AG10803 (cell line): Measurements from ENCODE around the gene AGAP1.

Source experiments
- DNase-seq: peaks from one replicate; pipeline ENCODE4 v3.0.0; 2010; ENCODE audit warnings: low read depth
- H3K4me3 ChIP-seq: 2 replicates; pipeline ENCODE4 v1.5.1; 2011; ENCODE audit warnings: mild to moderate bottlenecking, low read length, control low read depth
- TF ChIP-seq, protein P1 (sequence below): conservative IDR thresholded peaks from 2 replicates; pipeline ENCODE4 v1.5.1; 2011; ENCODE audit warnings: mild to moderate bottlenecking, low read length, control low read depth, inconsistent platforms

Gene AGAP1

GRCh38 chr2:235766278-235766677 is 272.4 kb downstream of the AGAP1 start:
- peak; percentile 78 for DNase-seq
- TF ChIP-seq, protein P1, sequence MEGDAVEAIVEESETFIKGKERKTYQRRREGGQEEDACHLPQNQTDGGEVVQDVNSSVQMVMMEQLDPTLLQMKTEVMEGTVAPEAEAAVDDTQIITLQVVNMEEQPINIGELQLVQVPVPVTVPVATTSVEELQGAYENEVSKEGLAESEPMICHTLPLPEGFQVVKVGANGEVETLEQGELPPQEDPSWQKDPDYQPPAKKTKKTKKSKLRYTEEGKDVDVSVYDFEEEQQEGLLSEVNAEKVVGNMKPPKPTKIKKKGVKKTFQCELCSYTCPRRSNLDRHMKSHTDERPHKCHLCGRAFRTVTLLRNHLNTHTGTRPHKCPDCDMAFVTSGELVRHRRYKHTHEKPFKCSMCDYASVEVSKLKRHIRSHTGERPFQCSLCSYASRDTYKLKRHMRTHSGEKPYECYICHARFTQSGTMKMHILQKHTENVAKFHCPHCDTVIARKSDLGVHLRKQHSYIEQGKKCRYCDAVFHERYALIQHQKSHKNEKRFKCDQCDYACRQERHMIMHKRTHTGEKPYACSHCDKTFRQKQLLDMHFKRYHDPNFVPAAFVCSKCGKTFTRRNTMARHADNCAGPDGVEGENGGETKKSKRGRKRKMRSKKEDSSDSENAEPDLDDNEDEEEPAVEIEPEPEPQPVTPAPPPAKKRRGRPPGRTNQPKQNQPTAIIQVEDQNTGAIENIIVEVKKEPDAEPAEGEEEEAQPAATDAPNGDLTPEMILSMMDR, result peak; percentile 90
- H3K4me3 ChIP-seq, result no peak overlapping the region

DNA sequence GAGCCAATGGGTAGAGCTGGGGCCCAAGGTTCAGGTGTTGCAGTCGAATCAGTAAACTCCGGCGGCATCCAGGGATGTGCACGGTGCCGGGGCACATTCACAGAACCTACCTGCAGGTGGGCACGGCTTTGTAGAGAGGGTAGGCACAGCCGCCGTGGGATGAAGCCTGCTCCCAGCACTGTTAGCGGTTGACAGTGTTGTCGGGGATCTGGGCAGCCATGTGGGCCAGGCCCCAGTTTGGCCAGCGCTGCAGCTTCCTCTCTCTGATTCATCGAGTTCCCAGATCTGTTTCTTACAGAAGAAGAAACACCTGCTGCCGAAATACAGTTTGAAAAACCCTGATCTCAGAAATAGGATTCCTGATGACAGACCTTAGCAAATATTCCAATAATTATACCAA is 274.8 kb downstream of the AGAP1 start:
- DNase-seq, result no peak
- H3K4me3 ChIP-seq, result no peak overlapping the region
- TF ChIP-seq, protein P1, result no peak

GRCh38 chr2:235769046-235769445 is 275.2 kb downstream of the AGAP1 start:
- TF ChIP-seq, protein P1, result no peak
- no peak overlapping the region for H3K4me3 ChIP-seq
- no peak for DNase-seq

DNA sequence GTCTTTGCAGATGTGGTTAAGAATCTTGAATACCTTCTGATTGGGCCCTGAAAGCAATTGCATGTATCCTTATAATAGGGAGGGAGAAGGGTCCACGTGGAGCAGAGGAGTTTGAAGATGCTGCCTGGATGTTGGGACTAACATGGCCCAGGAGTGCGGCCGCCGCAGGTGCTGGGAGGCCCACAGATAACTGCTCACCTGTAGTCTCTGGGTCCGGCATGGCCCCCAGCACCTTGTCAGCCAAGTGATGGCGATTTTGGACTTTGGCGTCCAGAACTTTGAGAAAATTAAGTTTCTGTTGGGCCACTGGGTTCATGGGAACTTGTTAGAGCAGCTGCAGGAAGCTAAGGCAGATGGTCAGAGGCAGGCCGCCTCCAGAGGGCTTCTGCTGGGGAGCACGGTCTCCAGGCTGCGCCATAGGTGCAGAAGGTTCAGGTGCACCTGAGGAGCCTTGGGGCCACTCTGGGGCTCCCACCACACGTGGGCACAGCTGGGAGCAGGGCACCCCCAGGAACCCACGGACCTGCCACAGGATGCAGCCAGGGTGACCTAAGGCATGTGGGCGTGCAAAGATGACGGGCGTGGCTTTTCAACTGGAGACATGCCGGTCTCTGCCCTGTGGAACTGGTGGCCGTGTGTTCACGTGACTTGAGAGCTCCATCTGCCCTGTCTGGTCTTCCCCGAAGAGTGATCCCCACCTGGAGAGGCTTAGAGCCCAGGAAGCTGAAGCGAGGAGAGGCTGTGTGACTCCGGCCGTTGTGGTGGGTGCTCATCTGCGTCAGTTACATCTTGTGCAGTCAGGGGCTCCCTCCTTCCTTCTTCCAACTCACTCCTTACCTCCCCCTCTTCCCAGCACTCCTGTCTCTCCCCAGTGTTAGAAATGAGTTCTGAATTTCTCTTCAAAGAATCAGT is 277.3 kb downstream of the AGAP1 start:
- TF ChIP-seq, protein P1, result no peak
- no peak for DNase-seq
- H3K4me3 ChIP-seq, result no peak overlapping the region

- DNase-seq, result no peak
- TF ChIP-seq, protein P1, result no peak
- no peak overlapping the region for H3K4me3 ChIP-seq
These were observed 279.5 kb downstream of the AGAP1 start for GRCh38 chr2:235773188-235773928.

GRCh38 chr2:235774153-235774870 is 280.5 kb downstream of the AGAP1 start:
- DNase-seq, result no peak
- H3K4me3 ChIP-seq, result no peak overlapping the region
- TF ChIP-seq, protein P1, result no peak
